HG03103 (cell line): ENCODE measurements around the gene FAM47B.

Experiments
- ATAC-seq: cut with Tn5 transposase; IDR thresholded peaks from one replicate; pipeline ENCODE4 v1.9.1; 2021; ENCODE audit warnings: low read depth; ENCODE audit not compliant: unreplicated experiment

Gene FAM47B

GRCh38 chrX:34942496-34942895, at the start of gene FAM47B:
TSS of gene FAM47B (plus strand) at chrX:34942796. CDS start at chrX:34942832, 36 bp downstream.
- no peak for ATAC-seq

- no peak for ATAC-seq
These were observed 48.9 kb upstream of the FAM47B start for GRCh38 chrX:34893741-34894140.

- no peak for ATAC-seq
These were observed 41.9 kb upstream of the FAM47B start for GRCh38 chrX:34900691-34901090.

GRCh38 chrX:34901761-34902160, 40.8 kb upstream of the FAM47B start:
- ATAC-seq: no peak

- no peak for ATAC-seq
These were observed 39.3 kb upstream of the FAM47B start for GRCh38 chrX:34903316-34903715.

GRCh38 chrX:34909151-34909550, 33.4 kb upstream of the FAM47B start:
- ATAC-seq: no peak

- no peak for ATAC-seq
These were observed 27.0 kb upstream of the FAM47B start for GRCh38 chrX:34915463-34916225.

- no peak for ATAC-seq
These were observed 25.4 kb upstream of the FAM47B start for GRCh38 chrX:34917146-34917545.

- ATAC-seq: no peak
These were observed 24.4 kb upstream of the FAM47B start for GRCh38 chrX:34918091-34918736.

- ATAC-seq: no peak
These were observed 23.7 kb upstream of the FAM47B start for GRCh38 chrX:34918856-34919255.

- no peak for ATAC-seq
These were observed 14.7 kb upstream of the FAM47B start for GRCh38 chrX:34927866-34928265.

- no peak for ATAC-seq
These were observed 639 bp downstream of the FAM47B start for GRCh38 chrX:34943235-34943634.

- ATAC-seq: no peak
These were observed 14.3 kb downstream of the FAM47B start for GRCh38 chrX:34956916-34957315.

GRCh38 chrX:34961662-34962061, 19.1 kb downstream of the FAM47B start:
- ATAC-seq: no peak

- no peak for ATAC-seq
These were observed 29.6 kb downstream of the FAM47B start for GRCh38 chrX:34972206-34972605.

- no peak for ATAC-seq
These were observed 35.6 kb downstream of the FAM47B start for GRCh38 chrX:34978171-34978570.

- ATAC-seq: no peak
These were observed 45.0 kb downstream of the FAM47B start for GRCh38 chrX:34987646-34988045.
